ENCODE data around the gene PDE6B.

DNA sequence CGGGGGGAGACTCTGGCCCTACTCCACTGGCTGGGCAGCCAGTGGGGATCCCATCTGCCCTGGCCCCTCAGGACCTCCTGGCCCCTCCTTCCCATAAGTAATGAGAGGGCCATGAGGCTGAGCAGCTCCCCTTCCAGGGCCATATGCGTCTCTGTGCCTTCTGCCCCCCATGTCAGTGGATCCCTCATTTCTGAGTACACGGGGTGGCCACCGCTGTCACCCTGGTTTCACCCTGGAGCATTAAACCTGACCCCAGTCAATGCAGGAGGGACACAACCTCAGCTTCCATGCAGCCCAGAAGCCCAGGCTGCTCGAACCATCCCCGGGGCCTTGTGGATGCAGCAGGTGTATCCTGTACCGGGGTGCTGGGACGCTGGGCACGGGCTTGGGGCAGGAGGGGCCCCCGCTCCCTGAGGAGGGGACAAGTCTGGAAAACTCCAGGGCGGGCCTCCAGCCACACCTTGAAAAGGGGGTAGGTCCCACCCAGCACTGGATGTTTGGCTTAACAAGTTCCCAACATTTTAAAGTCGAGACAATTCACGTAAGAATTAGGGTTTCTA is 24.5 kb downstream of the PDE6B start:
- TF ChIP-seq, protein P1, sequence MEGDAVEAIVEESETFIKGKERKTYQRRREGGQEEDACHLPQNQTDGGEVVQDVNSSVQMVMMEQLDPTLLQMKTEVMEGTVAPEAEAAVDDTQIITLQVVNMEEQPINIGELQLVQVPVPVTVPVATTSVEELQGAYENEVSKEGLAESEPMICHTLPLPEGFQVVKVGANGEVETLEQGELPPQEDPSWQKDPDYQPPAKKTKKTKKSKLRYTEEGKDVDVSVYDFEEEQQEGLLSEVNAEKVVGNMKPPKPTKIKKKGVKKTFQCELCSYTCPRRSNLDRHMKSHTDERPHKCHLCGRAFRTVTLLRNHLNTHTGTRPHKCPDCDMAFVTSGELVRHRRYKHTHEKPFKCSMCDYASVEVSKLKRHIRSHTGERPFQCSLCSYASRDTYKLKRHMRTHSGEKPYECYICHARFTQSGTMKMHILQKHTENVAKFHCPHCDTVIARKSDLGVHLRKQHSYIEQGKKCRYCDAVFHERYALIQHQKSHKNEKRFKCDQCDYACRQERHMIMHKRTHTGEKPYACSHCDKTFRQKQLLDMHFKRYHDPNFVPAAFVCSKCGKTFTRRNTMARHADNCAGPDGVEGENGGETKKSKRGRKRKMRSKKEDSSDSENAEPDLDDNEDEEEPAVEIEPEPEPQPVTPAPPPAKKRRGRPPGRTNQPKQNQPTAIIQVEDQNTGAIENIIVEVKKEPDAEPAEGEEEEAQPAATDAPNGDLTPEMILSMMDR (IDR thresholded peaks at IDR 0.05), result no peak
- TF ChIP-seq POLR2A (IDR thresholded peaks at IDR 0.05), result no peak
